Dendritic cell treated with granulocyte-macrophage colony-stimulating factor and Interleukin-4, amounts not matched to agents 40 ng/mL and 50 ng/mL, for 4 days (primary cell): ENCODE measurements around the gene APOE.
A peak's percentile ranks its signal among the peaks of the same experiment; 100 is the strongest.
"Not testable (repeated sequence)": the region's sequence is repeated elsewhere in the genome, so short reads cannot be mapped to it uniquely, and the experiment has no call there.

Source experiments
- H3K27ac Mint-ChIP-seq: one replicate; pipeline ENCODE4 v1.8.0; 2022; ENCODE audit warnings: mild to moderate bottlenecking, mixed read lengths
- H3K27me3 Mint-ChIP-seq: one replicate; pipeline ENCODE4 v1.8.0; 2022; ENCODE audit warnings: mild to moderate bottlenecking, mixed read lengths
- H3K36me3 Mint-ChIP-seq: one replicate; pipeline ENCODE4 v1.8.0; 2022; ENCODE audit warnings: low read depth, mixed read lengths
- H3K4me1 Mint-ChIP-seq: one replicate; pipeline ENCODE4 v1.8.0; 2022; ENCODE audit warnings: low read depth, mixed read lengths
- H3K4me3 Mint-ChIP-seq: one replicate; pipeline ENCODE4 v1.8.0; 2022; ENCODE audit warnings: mild to moderate bottlenecking, moderate library complexity, mixed read lengths
- H3K9me3 Mint-ChIP-seq: one replicate; pipeline ENCODE4 v1.8.0; 2022; ENCODE audit warnings: mixed read lengths
- intact Hi-C: fragments of 100-400 bp; cut with micrococcal nuclease; formaldehyde crosslinking; loops from one replicate; pipeline ENCODE4 v1.15.0; 2022

APOE gene

DNA sequence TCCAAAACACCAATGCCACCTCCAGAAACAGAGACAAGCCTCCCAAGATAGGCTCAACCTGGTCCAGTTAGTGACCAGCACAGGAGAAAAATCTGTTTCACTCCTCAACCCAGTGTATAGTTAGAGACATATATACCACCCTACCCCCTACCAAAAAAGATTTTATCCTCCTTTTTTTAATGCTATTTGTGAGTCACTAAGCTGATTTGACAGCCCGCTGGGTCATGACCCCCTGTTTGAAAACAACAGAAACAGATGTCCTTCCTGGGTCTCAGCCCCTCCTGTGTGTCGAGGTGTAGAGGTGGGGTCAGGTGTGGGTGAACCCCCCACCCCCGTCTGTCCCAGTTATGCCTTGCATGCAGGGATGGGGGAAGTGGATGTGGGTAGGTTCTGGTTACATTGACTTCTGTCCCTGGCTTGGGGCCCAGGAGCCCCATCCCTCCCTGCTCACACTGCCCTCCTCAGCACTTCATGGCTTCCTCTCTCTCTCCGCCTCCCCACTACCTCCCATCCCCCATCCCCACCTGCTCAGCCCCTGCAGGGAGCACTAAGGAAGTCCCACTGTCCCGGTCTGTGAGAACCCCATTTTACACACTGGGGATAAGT is 28.6 kb upstream of the APOE start:
- Mint-ChIP-seq H3K4me3 (no peak overlapping the region), H3K4me1 (peaks cover 15% of the 10 kb centered on the region), H3K27ac (no peak overlapping the region), H3K36me3 (peaks cover 88% of the 10 kb centered on the region), H3K9me3 (no peaks in the 10 kb centered on the region), H3K27me3 (no peaks in the 10 kb centered on the region)
- intact Hi-C loops = no loop called here

DNA sequence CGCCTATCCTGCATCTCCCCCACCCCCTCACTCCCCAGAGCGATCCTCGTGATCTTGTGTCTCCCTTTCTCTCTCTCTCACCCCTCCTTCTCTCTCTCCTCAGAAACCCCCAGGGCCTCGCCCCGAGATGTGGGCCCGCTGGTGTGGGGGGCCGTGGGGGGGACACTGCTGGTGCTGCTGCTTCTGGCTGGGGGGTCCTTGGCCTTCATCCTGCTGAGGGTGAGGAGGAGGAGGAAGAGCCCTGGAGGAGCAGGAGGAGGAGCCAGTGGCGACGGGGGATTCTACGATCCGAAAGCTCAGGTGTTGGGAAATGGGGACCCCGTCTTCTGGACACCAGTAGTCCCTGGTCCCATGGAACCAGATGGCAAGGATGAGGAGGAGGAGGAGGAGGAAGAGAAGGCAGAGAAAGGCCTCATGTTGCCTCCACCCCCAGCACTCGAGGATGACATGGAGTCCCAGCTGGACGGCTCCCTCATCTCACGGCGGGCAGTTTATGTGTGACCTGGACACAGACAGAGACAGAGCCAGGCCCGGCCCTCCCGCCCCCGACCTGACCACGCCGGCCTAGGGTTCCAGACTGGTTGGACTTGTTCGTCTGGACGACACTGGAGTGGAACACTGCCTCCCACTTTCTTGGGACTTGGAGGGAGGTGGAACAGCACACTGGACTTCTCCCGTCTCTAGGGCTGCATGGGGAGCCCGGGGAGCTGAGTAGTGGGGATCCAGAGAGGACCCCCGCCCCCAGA is 27.3 kb upstream of the APOE start:
- intact Hi-C loops = no loop called here
- no peaks in the 10 kb centered on the region for H3K9me3 Mint-ChIP-seq
- H3K4me1 Mint-ChIP-seq = peaks cover 15% of the 10 kb centered on the region
- no peak overlapping the region for H3K4me3 Mint-ChIP-seq
- peaks cover 88% of the 10 kb centered on the region for H3K36me3 Mint-ChIP-seq
- H3K27me3 Mint-ChIP-seq = no peaks in the 10 kb centered on the region
- no peak overlapping the region for H3K27ac Mint-ChIP-seq

DNA sequence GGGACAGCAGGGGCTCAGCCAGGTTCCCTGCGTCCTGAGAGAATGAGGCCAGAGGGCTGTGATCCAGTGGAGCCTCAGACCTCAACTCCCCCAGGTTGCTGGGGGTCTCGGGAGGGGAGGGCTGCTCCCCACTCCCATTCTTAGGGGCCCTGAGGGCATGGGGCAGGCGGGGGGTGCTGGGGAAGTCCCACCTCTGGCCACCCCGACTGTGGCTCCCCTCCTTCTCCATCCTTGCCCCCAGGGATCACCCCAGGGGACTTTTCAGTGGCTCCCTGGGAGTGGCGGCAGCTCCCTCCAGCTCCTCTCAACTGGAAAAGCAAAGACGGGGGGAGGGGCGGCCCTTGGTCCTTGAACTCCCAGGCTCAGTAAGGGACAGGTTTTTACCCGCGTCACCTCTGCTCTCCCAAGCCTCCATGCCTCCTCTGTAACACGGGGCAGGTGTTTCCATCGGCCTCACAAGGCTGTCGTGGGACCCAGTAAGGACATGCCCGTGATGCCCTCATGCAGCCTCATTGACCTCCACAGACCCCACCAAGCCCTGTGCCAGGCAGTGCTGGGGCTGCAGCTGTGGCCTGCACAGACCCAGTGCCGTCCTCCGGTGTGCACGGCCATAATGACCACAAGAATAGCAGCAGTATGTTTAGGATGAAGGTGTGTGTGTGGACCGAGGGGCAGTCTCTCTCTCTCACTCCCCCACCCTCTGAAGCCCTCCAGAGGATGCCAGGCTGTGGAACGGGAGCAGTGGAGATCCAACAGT is 26.1 kb upstream of the APOE start:
- intact Hi-C loops = no loop called here
- peaks cover 15% of the 10 kb centered on the region for H3K4me1 Mint-ChIP-seq
- H3K9me3 Mint-ChIP-seq = no peaks in the 10 kb centered on the region
- no peak overlapping the region for H3K27ac Mint-ChIP-seq
- peaks cover 88% of the 10 kb centered on the region for H3K36me3 Mint-ChIP-seq
- H3K4me3 Mint-ChIP-seq = no peak overlapping the region
- H3K27me3 Mint-ChIP-seq = no peaks in the 10 kb centered on the region

DNA sequence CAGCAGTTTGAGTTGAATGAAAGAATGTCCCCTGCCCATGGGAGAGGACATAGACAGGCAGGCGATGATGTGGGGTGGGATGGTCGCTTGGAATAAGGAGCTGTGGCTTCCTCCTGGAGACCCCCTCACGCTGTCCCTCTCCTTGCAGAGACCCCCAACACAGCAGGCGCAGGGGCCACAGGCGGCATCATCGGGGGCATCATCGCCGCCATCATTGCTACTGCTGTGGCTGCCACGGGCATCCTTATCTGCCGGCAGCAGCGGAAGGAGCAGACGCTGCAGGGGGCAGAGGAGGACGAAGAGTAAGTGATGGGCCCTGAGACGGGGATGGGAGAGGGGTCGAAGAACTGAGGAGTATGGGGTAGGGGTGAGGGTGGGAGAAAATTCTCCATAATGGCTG is 23.5 kb upstream of the APOE start:
- Mint-ChIP-seq H3K27ac (peak overlapping the region; percentile 18), H3K27me3 (no peaks in the 10 kb centered on the region), H3K36me3 (peaks cover 86% of the 10 kb centered on the region), H3K4me3 (no peak overlapping the region), H3K4me1 (peaks cover 4% of the 10 kb centered on the region), H3K9me3 (no peaks in the 10 kb centered on the region)
- intact Hi-C loops = no loop called here

DNA sequence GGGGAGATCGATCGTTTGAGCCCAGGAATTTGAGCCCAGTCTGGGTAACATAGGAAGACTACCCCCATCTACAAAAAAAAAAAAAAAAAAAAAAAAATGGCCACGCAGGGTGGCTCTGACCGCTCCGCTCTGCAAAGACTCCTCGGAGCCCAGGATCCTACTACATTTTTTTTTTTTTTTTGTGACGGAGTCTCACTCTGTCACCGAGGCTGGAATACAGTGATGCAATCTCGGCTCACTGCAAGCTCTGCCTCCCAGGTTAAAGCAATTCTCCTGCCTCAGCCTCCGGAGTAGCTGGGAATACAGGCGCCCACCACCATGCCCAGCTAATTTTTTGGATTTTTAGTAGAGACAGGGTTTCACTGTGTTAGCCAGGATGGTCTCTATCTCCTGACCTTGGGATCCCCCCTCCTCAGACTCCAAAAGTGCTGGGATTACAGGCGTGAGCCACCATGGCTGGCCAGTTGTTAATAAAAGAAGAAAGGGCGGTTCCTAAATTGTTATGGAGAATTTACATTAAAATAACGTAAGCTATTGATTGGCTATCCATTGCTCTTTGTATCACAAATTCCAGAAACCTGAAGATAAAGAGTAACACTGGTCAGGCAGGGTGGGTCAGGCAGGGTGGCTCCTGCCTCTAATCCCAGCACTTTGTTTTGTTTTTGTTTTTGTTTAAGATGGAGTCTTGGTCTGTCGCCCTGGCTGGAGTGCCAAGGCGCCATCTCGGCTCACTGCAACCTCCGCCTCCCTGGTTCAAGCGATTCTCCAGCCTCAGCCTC is 22.8 kb upstream of the APOE start:
- H3K9me3 Mint-ChIP-seq, H3K4me1 Mint-ChIP-seq, H3K27me3 Mint-ChIP-seq, H3K4me3 Mint-ChIP-seq, intact Hi-C loops: not testable (repeated sequence)
- peak overlapping the region; percentile 18 for H3K27ac Mint-ChIP-seq
- H3K36me3 Mint-ChIP-seq = peaks cover 86% of the 10 kb centered on the region

DNA sequence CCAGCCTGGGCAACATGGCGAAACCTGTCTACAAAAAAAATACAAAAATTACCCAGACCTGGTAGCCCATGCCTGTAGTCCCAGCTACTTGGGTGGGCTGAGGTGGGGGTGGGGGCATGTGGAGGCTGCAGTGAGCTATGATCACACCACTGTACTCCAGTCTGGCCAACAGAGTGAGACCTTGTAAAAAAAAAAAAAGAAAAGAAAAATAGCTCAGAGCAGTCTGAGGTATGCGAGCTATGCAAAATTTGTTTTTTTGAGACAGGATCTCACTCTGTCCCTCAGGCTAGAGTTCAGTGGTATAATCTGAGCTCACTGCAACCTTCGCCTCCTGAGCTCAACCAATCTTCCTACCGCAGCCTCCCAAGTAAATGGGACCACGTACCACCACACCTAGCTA is 21.7 kb upstream of the APOE start:
- H3K27ac Mint-ChIP-seq = no peak overlapping the region
- H3K9me3 Mint-ChIP-seq = no peaks in the 10 kb centered on the region
- no peak overlapping the region for H3K4me3 Mint-ChIP-seq
- intact Hi-C loops = no loop called here
- peaks cover 86% of the 10 kb centered on the region for H3K36me3 Mint-ChIP-seq
- H3K27me3 Mint-ChIP-seq = no peaks in the 10 kb centered on the region
- peaks cover under 1% of the 10 kb centered on the region for H3K4me1 Mint-ChIP-seq

DNA sequence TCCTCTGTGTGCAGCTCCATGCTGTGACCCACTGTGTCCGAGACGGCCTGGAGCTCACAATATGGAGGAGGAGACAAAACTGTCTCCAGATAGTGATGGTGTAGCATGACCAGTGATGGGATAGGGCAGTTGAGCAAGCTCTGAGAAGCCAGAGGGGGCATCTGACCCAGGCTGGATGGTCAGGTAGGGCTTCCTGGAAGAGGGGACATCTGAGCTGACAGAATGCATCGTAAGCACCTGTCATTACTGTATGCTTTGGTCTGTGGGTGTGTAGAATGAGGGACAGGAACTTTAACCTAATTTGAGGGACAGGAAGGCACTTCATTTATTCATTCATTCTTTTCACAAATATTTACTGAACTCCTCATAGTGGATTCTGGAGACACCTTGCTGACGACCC is 21.0 kb upstream of the APOE start:
- Mint-ChIP-seq H3K4me3 (no peak overlapping the region), H3K27me3 (no peaks in the 10 kb centered on the region), H3K4me1 (peaks cover 7% of the 10 kb centered on the region), H3K36me3 (peaks cover 84% of the 10 kb centered on the region), H3K27ac (no peak overlapping the region), H3K9me3 (no peaks in the 10 kb centered on the region)
- intact Hi-C loops = no loop called here

DNA sequence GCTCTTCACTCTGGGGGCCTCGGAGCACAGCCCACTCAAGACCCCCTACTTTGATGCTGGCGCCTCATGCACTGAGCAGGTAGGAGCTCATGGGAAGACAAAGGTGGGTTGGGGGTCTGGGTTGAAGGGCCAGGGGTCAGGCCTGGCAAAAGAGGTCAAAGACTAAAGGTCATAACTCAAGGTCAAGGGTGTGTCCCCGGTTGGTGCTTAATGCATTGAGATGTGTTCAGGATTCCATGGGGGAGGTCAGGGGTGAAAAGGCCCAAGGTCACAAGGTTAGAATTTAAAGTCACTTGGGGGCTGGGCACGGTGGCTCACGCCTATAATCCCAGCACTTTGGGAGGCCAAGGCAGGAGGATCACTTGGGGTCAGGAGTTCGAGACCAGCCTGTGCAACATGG is 19.5 kb upstream of the APOE start:
- H3K4me3 Mint-ChIP-seq = no peak overlapping the region
- H3K4me1 Mint-ChIP-seq = peaks cover 13% of the 10 kb centered on the region
- H3K9me3 Mint-ChIP-seq = no peaks in the 10 kb centered on the region
- H3K27me3 Mint-ChIP-seq = no peaks in the 10 kb centered on the region
- H3K36me3 Mint-ChIP-seq = peaks cover 78% of the 10 kb centered on the region
- peak overlapping the region; percentile 23 for H3K27ac Mint-ChIP-seq
- intact Hi-C loops = no loop called here

DNA sequence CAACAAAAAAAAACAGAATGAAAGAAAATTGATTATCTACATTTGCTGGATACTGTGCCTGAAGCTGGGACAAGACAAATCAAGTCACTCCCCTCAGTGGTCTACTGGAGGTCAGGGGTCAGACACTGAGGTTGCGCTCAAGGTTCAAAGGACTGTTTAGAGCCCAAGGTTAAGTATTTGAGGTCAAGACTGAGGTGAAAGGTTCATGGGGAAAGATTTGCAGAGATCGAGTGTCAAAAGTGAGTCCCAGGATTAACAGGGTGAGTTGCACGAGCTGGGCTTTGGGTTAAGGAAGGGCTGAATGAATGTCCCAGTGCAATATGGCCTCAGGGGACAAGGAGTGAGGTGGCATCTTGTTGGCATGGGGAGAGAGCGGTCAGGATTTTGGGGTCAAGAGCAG is 17.9 kb upstream of the APOE start:
- Mint-ChIP-seq H3K27ac (no peak overlapping the region), H3K9me3 (no peaks in the 10 kb centered on the region), H3K27me3 (no peaks in the 10 kb centered on the region), H3K36me3 (peaks cover 79% of the 10 kb centered on the region), H3K4me3 (no peak overlapping the region), H3K4me1 (peaks cover 24% of the 10 kb centered on the region)
- intact Hi-C loops = no loop called here

DNA sequence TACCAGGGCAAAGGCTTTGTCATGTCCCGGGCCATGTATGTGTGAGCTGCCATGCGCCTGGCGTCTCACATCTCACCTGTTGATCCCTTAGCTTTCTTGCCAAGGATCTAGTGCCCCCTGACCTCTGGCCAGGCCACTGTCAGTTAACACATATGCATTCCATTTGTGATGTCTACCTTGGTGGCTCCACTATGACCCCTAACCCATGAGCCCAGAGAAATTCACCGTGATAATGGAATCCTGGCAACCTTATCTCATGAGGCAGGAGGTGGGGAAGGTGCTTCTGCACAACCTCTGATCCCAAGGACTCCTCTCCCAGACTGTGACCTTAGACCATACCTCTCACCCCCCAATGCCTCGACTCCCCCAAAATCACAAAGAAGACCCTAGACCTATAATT is 17.3 kb upstream of the APOE start:
- H3K36me3 Mint-ChIP-seq = peaks cover 79% of the 10 kb centered on the region
- H3K27ac Mint-ChIP-seq, H3K27me3 Mint-ChIP-seq, H3K9me3 Mint-ChIP-seq, intact Hi-C loops, H3K4me3 Mint-ChIP-seq: not testable (repeated sequence)
- peaks cover 31% of the 10 kb centered on the region for H3K4me1 Mint-ChIP-seq

DNA sequence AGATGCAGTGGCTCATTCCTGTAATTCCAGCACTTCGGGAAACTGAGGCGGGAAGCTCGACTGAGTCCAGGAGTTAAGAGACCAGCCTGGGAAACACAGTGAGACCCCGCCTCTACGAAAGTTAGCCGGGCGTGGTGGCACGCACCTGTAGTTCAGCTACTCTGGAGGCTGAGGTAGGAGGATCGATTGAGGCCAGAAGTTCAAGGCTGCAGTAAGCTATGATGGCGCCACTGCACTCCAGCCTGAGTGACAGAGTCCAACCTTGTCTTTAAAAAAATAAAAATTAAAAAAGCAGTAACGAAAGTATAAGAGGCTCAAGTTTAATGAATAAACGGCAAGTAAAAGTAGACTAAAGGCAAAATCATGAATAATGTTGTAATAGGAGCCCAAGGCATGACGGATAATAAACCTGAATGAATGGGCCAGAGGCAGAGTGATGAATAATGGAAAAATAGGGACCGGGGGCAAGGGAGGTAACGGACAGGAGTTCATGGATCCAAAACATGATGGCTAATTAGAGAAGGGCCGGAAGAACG is 15.7 kb upstream of the APOE start:
- peaks cover 35% of the 10 kb centered on the region for H3K4me1 Mint-ChIP-seq
- no peaks in the 10 kb centered on the region for H3K27me3 Mint-ChIP-seq
- H3K9me3 Mint-ChIP-seq = no peaks in the 10 kb centered on the region
- peak overlapping the region; percentile 87 for H3K27ac Mint-ChIP-seq
- H3K4me3 Mint-ChIP-seq = peak overlapping the region; percentile 80
- peaks cover 79% of the 10 kb centered on the region for H3K36me3 Mint-ChIP-seq
- intact Hi-C loops = loop anchor here (1.0 to 2.0 kb wide), 3 partner anchors 21 to 65 kb away; partner anchors contain the start of genes CLPTM1 and NECTIN2

DNA sequence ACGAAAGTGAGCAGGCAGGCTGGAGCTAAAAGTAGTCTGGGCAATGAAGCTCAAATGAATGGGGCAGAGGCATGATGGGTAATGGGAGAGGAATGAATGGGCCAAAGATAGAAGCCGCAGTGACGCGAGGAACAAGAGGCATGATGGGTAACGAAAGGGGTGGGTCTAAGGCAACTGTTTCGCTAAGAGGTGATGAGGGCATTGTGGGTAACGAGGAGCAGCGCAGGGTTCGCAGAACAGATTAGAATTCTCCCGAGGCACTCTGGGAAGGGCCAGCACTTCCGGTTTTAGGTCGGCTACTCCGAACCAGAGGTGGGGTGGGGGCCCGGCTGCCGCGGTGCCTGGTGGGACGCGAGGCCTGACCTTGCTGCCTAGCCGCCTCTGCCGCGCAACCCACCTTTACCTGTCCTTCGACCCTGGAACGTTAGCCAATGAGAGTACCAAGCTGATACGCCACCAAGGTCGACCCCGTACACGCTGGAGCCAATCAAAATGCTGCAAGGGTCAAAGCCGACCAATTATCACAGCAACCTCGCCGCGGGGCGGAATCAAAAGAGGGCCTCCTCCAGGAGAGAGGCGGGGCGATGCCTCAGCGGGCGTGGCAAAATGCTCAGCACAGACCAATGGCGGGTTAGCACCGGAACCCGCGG is 15.1 kb upstream of the APOE start:
- peaks cover 35% of the 10 kb centered on the region for H3K4me1 Mint-ChIP-seq
- intact Hi-C loops = loop anchor here (1.0 to 2.0 kb wide), 3 partner anchors 21 to 64 kb away; partner anchors contain the start of genes CLPTM1 and NECTIN2
- H3K4me3 Mint-ChIP-seq = peak overlapping the region; percentile 80
- H3K27ac Mint-ChIP-seq = peak overlapping the region; percentile 87
- no peaks in the 10 kb centered on the region for H3K9me3 Mint-ChIP-seq
- H3K27me3 Mint-ChIP-seq = no peaks in the 10 kb centered on the region
- peaks cover 81% of the 10 kb centered on the region for H3K36me3 Mint-ChIP-seq
